ENCODE measurements around the gene ATG2B. TPM values are rescaled to one million over a fixed set of nuclear protein-coding genes. Genes with fewer than 3 reads are reported as not detected.

ATG2B gene
- total and polyA plus RNA-seq, 9 of the 15 experiments (the other 6 are each of a cell fraction or from before 2014, with no cell fraction given), result 0.83 to 12.9 (median 8.7) TPM

DNA sequence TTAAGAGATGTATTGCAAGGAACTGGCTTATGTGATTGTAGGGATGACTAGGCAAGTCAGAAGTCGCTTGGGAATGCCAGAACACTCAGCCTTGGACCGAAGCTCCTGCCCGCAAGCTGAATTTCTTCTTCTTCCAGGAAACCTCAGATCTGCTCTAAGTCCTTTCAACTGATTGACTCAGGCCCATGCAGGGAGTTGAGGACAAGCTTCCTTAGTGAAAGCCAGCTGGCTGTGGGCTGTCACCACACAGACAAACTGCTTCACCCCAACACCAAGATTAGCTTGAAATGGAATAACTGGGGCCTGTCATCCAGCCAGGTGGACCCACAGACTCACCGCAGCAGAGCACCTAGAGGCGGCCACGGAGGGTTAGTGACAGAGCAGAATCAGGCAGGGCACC is 133.8 kb downstream of the ATG2B start (continued):
- TF ChIP-seq, protein P1, sequence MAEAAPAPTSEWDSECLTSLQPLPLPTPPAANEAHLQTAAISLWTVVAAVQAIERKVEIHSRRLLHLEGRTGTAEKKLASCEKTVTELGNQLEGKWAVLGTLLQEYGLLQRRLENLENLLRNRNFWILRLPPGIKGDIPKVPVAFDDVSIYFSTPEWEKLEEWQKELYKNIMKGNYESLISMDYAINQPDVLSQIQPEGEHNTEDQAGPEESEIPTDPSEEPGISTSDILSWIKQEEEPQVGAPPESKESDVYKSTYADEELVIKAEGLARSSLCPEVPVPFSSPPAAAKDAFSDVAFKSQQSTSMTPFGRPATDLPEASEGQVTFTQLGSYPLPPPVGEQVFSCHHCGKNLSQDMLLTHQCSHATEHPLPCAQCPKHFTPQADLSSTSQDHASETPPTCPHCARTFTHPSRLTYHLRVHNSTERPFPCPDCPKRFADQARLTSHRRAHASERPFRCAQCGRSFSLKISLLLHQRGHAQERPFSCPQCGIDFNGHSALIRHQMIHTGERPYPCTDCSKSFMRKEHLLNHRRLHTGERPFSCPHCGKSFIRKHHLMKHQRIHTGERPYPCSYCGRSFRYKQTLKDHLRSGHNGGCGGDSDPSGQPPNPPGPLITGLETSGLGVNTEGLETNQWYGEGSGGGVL (CRISPR knock-in tag; IDR thresholded peaks at IDR 0.05), result no peak
- TF ChIP-seq ZNF175 (CRISPR knock-in tag; IDR thresholded peaks at IDR 0.05; ENCODE audit: low read depth) (no peak), ZNF121 (CRISPR knock-in tag; conservative IDR thresholded peaks at IDR 0.05) (no peak), LARP7 (IDR thresholded peaks at IDR 0.05) (no peak), U2AF2 (optimal IDR thresholded peaks at IDR 0.05; ENCODE audit: low read depth, low read length) (no peak), CEBPG (CRISPR knock-in tag; IDR thresholded peaks at IDR 0.05) (no peak), CEBPG (tag; conservative IDR thresholded peaks at IDR 0.05 in 1 of 2, IDR thresholded peaks at IDR 0.05 in 1 of 2) (no peak), NONO (IDR thresholded peaks at IDR 0.05; ENCODE audit: low read depth in 2 of 2, low read length in 1 of 2) (no peak)

Small RNA genes lying within 50 kb of the gene (small RNA-seq; reads per million reads assigned to genes)
- gene RNU2-33P, result 0.15 reads per million

Other genes with a start within 250 kb of the ATG2B start
- not detected in 2 replicates for gene BDKRB2, start 158.5 kb downstream of the ATG2B start, total RNA-seq (2014; rRNA removed)
- gene BDKRB2, start 158.5 kb downstream of the ATG2B start, total RNA-seq (2014; rRNA removed; fragmentation: Illumina TruSeq; extraction: Trizol), result not detected in 2 replicates
- gene BDKRB2, start 158.5 kb downstream of the ATG2B start, total RNA-seq (2015; rRNA removed; fragmentation: Illumina TruSeq; extraction: Trizol), result not detected in 2 replicates
- 0.02 TPM in 1 of 2 replicates, not detected in the other for gene BDKRB2, start 158.5 kb downstream of the ATG2B start, total RNA-seq (2021)
- not detected in 2 replicates for gene BDKRB2, start 158.5 kb downstream of the ATG2B start, polyA plus RNA-seq (2011; rRNA removed)
- gene BDKRB2, start 158.5 kb downstream of the ATG2B start, polyA plus RNA-seq (2014; fragmentation: Illumina TruSeq; extraction: Trizol), result not detected in 2 replicates
- not detected for gene BDKRB2, start 158.5 kb downstream of the ATG2B start, polyA plus RNA-seq (2014; fragmentation: Nextera tagmentation; extraction: Ambion mirVana)
- not detected in 2 replicates for gene BDKRB2, start 158.5 kb downstream of the ATG2B start, polyA plus RNA-seq (2014; rRNA removed)
- gene BDKRB1, start 107.1 kb downstream of the ATG2B start, total RNA-seq (2014; rRNA removed), result 0.09 and 0.29 TPM in 2 replicates
- 0.07 and 0.13 TPM in 2 replicates for gene BDKRB1, start 107.1 kb downstream of the ATG2B start, total RNA-seq (2014; rRNA removed; fragmentation: Illumina TruSeq; extraction: Trizol)
- 0.22 TPM in 1 of 2 replicates, not detected in the other for gene BDKRB1, start 107.1 kb downstream of the ATG2B start, total RNA-seq (2015; rRNA removed; fragmentation: Illumina TruSeq; extraction: Trizol)
- 0.09 and 0.20 TPM in 2 replicates for gene BDKRB1, start 107.1 kb downstream of the ATG2B start, total RNA-seq (2021)
- gene BDKRB1, start 107.1 kb downstream of the ATG2B start, polyA plus RNA-seq (2011; rRNA removed), result 0.10 TPM in 1 of 2 replicates, not detected in the other
- 0.06 and 0.11 TPM in 2 replicates for gene BDKRB1, start 107.1 kb downstream of the ATG2B start, polyA plus RNA-seq (2014; fragmentation: Illumina TruSeq; extraction: Trizol)
- gene BDKRB1, start 107.1 kb downstream of the ATG2B start, polyA plus RNA-seq (2014; fragmentation: Nextera tagmentation; extraction: Ambion mirVana), result under 1 TPM in 1 of 2 experiments, not detected in 1; 0.06 TPM
- 0.23 TPM in 1 of 2 replicates, not detected in the other for gene BDKRB1, start 107.1 kb downstream of the ATG2B start, polyA plus RNA-seq (2014; rRNA removed)
- gene GSKIP, start 185 bp upstream of the ATG2B start, total RNA-seq (2014; rRNA removed), result 12.9 and 14.1 TPM in 2 replicates
- 33.2 and 39.0 TPM in 2 replicates for gene GSKIP, start 185 bp upstream of the ATG2B start, total RNA-seq (2014; rRNA removed; fragmentation: Illumina TruSeq; extraction: Trizol)
- 21.3 and 22.2 TPM in 2 replicates for gene GSKIP, start 185 bp upstream of the ATG2B start, total RNA-seq (2015; rRNA removed; fragmentation: Illumina TruSeq; extraction: Trizol)
- 18.4 and 21.3 TPM in 2 replicates for gene GSKIP, start 185 bp upstream of the ATG2B start, total RNA-seq (2021)
- 15.6 and 22.2 TPM in 2 replicates for gene GSKIP, start 185 bp upstream of the ATG2B start, polyA plus RNA-seq (2011; rRNA removed)
- gene GSKIP, start 185 bp upstream of the ATG2B start, polyA plus RNA-seq (2014; fragmentation: Illumina TruSeq; extraction: Trizol), result 28.5 and 33.5 TPM in 2 replicates
- 10 to 100 TPM; 47.6 to 58.9 TPM for gene GSKIP, start 185 bp upstream of the ATG2B start, polyA plus RNA-seq (2014; fragmentation: Nextera tagmentation; extraction: Ambion mirVana)
- 14.5 and 14.6 TPM in 2 replicates for gene GSKIP, start 185 bp upstream of the ATG2B start, polyA plus RNA-seq (2014; rRNA removed)
- gene AK7, start 28.8 kb upstream of the ATG2B start, total RNA-seq (2014; rRNA removed), result 0.18 and 0.86 TPM in 2 replicates
- gene AK7, start 28.8 kb upstream of the ATG2B start, total RNA-seq (2014; rRNA removed; fragmentation: Illumina TruSeq; extraction: Trizol), result 1.4 and 1.6 TPM in 2 replicates
- gene AK7, start 28.8 kb upstream of the ATG2B start, total RNA-seq (2015; rRNA removed; fragmentation: Illumina TruSeq; extraction: Trizol), result 0.43 and 0.53 TPM in 2 replicates
- 0.98 TPM in 2 replicates for gene AK7, start 28.8 kb upstream of the ATG2B start, total RNA-seq (2021)
- 0.62 and 1.3 TPM in 2 replicates for gene AK7, start 28.8 kb upstream of the ATG2B start, polyA plus RNA-seq (2011; rRNA removed)
- 0.89 and 1.0 TPM in 2 replicates for gene AK7, start 28.8 kb upstream of the ATG2B start, polyA plus RNA-seq (2014; fragmentation: Illumina TruSeq; extraction: Trizol)
- 1 to 10 TPM in 1 of 2 experiments, under 1 TPM in 1; 0.94 to 1.1 TPM for gene AK7, start 28.8 kb upstream of the ATG2B start, polyA plus RNA-seq (2014; fragmentation: Nextera tagmentation; extraction: Ambion mirVana)
- gene AK7, start 28.8 kb upstream of the ATG2B start, polyA plus RNA-seq (2014; rRNA removed), result 0.81 and 1.1 TPM in 2 replicates
- gene PAPOLA, start 139.0 kb upstream of the ATG2B start, total RNA-seq (2014; rRNA removed), result 61.9 and 80.9 TPM in 2 replicates
- gene PAPOLA, start 139.0 kb upstream of the ATG2B start, total RNA-seq (2014; rRNA removed; fragmentation: Illumina TruSeq; extraction: Trizol), result 95.8 and 110 TPM in 2 replicates
- 83.5 and 95.9 TPM in 2 replicates for gene PAPOLA, start 139.0 kb upstream of the ATG2B start, total RNA-seq (2015; rRNA removed; fragmentation: Illumina TruSeq; extraction: Trizol)
- 135 and 139 TPM in 2 replicates for gene PAPOLA, start 139.0 kb upstream of the ATG2B start, total RNA-seq (2021)
- 154 and 199 TPM in 2 replicates for gene PAPOLA, start 139.0 kb upstream of the ATG2B start, polyA plus RNA-seq (2011; rRNA removed)
- 111 and 143 TPM in 2 replicates for gene PAPOLA, start 139.0 kb upstream of the ATG2B start, polyA plus RNA-seq (2014; fragmentation: Illumina TruSeq; extraction: Trizol)
- gene PAPOLA, start 139.0 kb upstream of the ATG2B start, polyA plus RNA-seq (2014; fragmentation: Nextera tagmentation; extraction: Ambion mirVana), result 10 to 100 TPM; 51.1 to 51.5 TPM
- gene PAPOLA, start 139.0 kb upstream of the ATG2B start, polyA plus RNA-seq (2014; rRNA removed), result 73.2 and 83.1 TPM in 2 replicates